Caki2 (cell line): ENCODE data around the gene GTF2IRD2. TPM values are rescaled to one million over a fixed set of nuclear protein-coding genes. Genes with fewer than 3 reads are reported as not detected.

ENCODE experiments used
- total RNA-seq: library from RNA; depleted of rRNA; stranded (reverse); fragments of >200 nt; shearing (Covaris generic); gene quantifications from 2 replicates; pipeline ENCODE4 v1.2.3, GENCODE V29; 2014; ENCODE audit warnings: low replicate concordance; rRNA removed

The GTF2IRD2 gene
- total RNA-seq, 1 experiment from 2014 or later: 11.8 TPM

Other genes starting within 250 kb of the GTF2IRD2 start
- 77.6 and 94.3 TPM in 2 replicates for gene GTF2I, start 193.9 kb downstream of the GTF2IRD2 start, total RNA-seq
- gene NCF1, start 77.6 kb downstream of the GTF2IRD2 start, total RNA-seq: not detected in 2 replicates
- gene CASTOR2, start 113.1 kb upstream of the GTF2IRD2 start, total RNA-seq: 2.5 and 3.7 TPM in 2 replicates
- gene RCC1L, start 222.2 kb upstream of the GTF2IRD2 start, total RNA-seq: 61.4 and 83.3 TPM in 2 replicates
- gene GTF2IRD2B, start 241.0 kb upstream of the GTF2IRD2 start, total RNA-seq: 19.4 and 49.3 TPM in 2 replicates